ENCODE data around the gene BTC. TPM values are rescaled to one million over a fixed set of nuclear protein-coding genes. Genes with fewer than 3 reads are reported as not detected.

Gene BTC
- polyA plus RNA-seq, 1 of the 3 experiments (the other 2 are of a cell fraction), result not detected

DNA sequence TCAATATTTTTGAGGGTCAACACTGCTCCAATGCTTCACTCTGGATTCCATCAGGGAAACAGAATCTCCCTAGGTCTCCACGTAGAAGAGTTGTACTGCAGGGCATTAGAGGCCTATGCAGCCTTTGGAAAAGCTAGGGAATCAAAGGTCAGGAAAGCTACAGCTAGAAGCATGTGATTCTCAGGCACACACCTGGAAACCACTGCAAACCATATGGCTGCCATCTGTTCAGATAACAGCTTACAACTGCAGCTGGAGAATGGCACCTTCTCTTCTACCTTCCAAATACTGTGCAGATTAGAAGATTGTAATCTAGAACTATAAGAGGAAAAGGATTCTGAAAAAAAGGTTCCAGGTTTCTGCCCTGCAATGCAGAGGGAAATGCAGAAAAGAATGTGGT lies 60.6 kb downstream of the BTC start:
- Histone ChIP-seq H3F3A (replicated peaks; ENCODE audit: insufficient read depth) (no peaks in the 10 kb centered on the region), H3K79me2 (ENCODE audit: insufficient read depth) (no peaks in the 10 kb centered on the region), H3K27ac (ENCODE audit: low read depth in 2 of 2, low read length in 1 of 2) (no peak overlapping the region), H3K27me3 (ENCODE audit: insufficient read depth) (no peaks in the 10 kb centered on the region), H3K4me3 (ENCODE audit: low read depth in 2 of 2, low read length in 1 of 2) (no peak overlapping the region), H3K9me3 (no peaks in the 10 kb centered on the region), H2AFZ (ENCODE audit: low read depth) (no peak overlapping the region), H3K9ac (no peak overlapping the region), H3K4me2 (no peak overlapping the region), H3K36me3 (replicated peaks in 1 of 2; ENCODE audit: control insufficient read depth in 1 of 2, insufficient read depth in 2 of 2, low read length in 1 of 2) (no peaks in the 10 kb centered on the region), H4K20me1 (ENCODE audit: insufficient read depth) (no peaks in the 10 kb centered on the region), H3K9me2 (no peaks in the 10 kb centered on the region), H3K4me1 (ENCODE audit: control insufficient read depth in 1 of 2, insufficient read depth in 2 of 2, low read depth in 1 of 2, low read length in 1 of 2) (no peaks in the 10 kb centered on the region)
- no peak for DNase-seq
- WGBS (ENCODE audit: low lambda C conversion rate), result 10% methylated on average over 1 of the region's 1 CpG
- TF ChIP-seq, protein P1, sequence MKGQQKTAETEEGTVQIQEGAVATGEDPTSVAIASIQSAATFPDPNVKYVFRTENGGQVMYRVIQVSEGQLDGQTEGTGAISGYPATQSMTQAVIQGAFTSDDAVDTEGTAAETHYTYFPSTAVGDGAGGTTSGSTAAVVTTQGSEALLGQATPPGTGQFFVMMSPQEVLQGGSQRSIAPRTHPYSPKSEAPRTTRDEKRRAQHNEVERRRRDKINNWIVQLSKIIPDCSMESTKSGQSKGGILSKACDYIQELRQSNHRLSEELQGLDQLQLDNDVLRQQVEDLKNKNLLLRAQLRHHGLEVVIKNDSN (IDR thresholded peaks at IDR 0.05; ENCODE audit: borderline replicate concordance, low read depth), result no peak
- no peak for TF ChIP-seq FOXM1 (IDR thresholded peaks at IDR 0.05; ENCODE audit: low read depth)
- TF ChIP-seq EZH2phosphoT487 (IDR thresholded peaks at IDR 0.05; ENCODE audit: borderline replicate concordance, low read depth), result no peak
- TF ChIP-seq, protein P2, sequence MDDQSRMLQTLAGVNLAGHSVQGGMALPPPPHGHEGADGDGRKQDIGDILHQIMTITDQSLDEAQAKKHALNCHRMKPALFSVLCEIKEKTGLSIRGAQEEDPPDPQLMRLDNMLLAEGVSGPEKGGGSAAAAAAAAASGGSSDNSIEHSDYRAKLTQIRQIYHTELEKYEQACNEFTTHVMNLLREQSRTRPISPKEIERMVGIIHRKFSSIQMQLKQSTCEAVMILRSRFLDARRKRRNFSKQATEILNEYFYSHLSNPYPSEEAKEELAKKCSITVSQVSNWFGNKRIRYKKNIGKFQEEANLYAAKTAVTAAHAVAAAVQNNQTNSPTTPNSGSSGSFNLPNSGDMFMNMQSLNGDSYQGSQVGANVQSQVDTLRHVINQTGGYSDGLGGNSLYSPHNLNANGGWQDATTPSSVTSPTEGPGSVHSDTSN (IDR thresholded peaks at IDR 0.05), result no peak
- no peak for TF ChIP-seq NRF1 (IDR thresholded peaks at IDR 0.05; ENCODE audit: low read depth, low read length)
- no peak for TF ChIP-seq NFIC (IDR thresholded peaks at IDR 0.05; ENCODE audit: borderline replicate concordance)
- TF ChIP-seq, protein P3, sequence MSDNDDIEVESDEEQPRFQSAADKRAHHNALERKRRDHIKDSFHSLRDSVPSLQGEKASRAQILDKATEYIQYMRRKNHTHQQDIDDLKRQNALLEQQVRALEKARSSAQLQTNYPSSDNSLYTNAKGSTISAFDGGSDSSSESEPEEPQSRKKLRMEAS (IDR thresholded peaks at IDR 0.05; ENCODE audit: low read depth), result no peak
- no peak for TF ChIP-seq TCF12 (IDR thresholded peaks at IDR 0.05)
- TF ChIP-seq CHD2 (IDR thresholded peaks at IDR 0.05; ENCODE audit: low read length, partially characterized antibody), result no peak
- no peak for TF ChIP-seq RXRA (IDR thresholded peaks at IDR 0.05; ENCODE audit: borderline replicate concordance, low read depth)
- no peak for TF ChIP-seq SIN3A (IDR thresholded peaks at IDR 0.05; ENCODE audit: borderline replicate concordance, low read depth, low read length)
- TF ChIP-seq GATA2 (CRISPR knock-in tag; IDR thresholded peaks at IDR 0.05), result no peak
- CTCF ChIA-PET, result no interaction called here
- POLR2A ChIA-PET, result no interaction called here

DNA sequence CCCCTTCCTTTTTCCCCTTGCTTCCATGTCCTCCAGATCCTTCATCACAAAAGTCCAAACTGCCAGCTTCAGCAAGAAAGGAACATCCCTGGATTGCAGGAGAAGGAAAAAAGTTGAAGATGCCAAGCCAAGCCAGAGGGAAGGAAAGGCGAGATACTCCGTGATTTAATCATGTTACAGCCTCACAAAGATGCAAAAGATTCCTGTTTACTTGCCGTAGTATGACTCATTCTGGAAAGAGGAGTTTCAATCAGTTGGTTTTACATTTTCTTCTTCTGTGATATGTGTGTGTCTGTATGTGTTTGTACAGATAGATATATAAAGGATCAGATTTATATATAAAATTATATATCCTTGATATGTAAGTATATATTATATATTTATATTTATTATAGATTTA lies 69.3 kb downstream of the BTC start:
- Histone ChIP-seq H3K9me3 (no peaks in the 10 kb centered on the region), H3K27me3 (ENCODE audit: insufficient read depth) (no peaks in the 10 kb centered on the region; the same call in 1 of the 2 replicates), H4K20me1 (ENCODE audit: insufficient read depth) (no peaks in the 10 kb centered on the region), H3K4me2 (no peak overlapping the region), H3K4me3 (ENCODE audit: low read depth in 2 of 2, low read length in 1 of 2) (no peak overlapping the region), H3K36me3 (replicated peaks in 1 of 2; ENCODE audit: control insufficient read depth in 1 of 2, insufficient read depth in 2 of 2, low read length in 1 of 2) (no peaks in the 10 kb centered on the region), H3K27ac (ENCODE audit: low read depth in 2 of 2, low read length in 1 of 2) (no peak overlapping the region), H3K79me2 (ENCODE audit: insufficient read depth) (no peaks in the 10 kb centered on the region), H3K4me1 (ENCODE audit: control insufficient read depth in 1 of 2, insufficient read depth in 2 of 2, low read depth in 1 of 2, low read length in 1 of 2) (no peaks in the 10 kb centered on the region), H2AFZ (ENCODE audit: low read depth) (no peak overlapping the region), H3F3A (replicated peaks; ENCODE audit: insufficient read depth) (no peaks in the 10 kb centered on the region), H3K9ac (no peak overlapping the region), H3K9me2 (no peaks in the 10 kb centered on the region)
- ChIA-PET CTCF (interaction anchor here (1.9 kb wide), 1 partner anchor 18 kb away, joined by 4 read pairs; no protein-coding TSS in a partner anchor), POLR2A (no interaction called here)
- TF ChIP-seq RXRA (IDR thresholded peaks at IDR 0.05; ENCODE audit: borderline replicate concordance, low read depth), result no peak
- TF ChIP-seq MXI1 (IDR thresholded peaks at IDR 0.05; ENCODE audit: low read depth, low read length), result no peak
- no peak for TF ChIP-seq FOXM1 (IDR thresholded peaks at IDR 0.05; ENCODE audit: low read depth)
- no peak for TF ChIP-seq EZH2phosphoT487 (IDR thresholded peaks at IDR 0.05; ENCODE audit: borderline replicate concordance, low read depth)
- TF ChIP-seq POLR2AphosphoS5 (IDR thresholded peaks at IDR 0.05; ENCODE audit: low read depth, low read length), result no peak
- TF ChIP-seq RFX5 (IDR thresholded peaks at IDR 0.05; ENCODE audit: low read length), result no peak
- TF ChIP-seq TAF1 (IDR thresholded peaks at IDR 0.05; ENCODE audit: borderline replicate concordance, low read depth, low read length), result no peak
- TF ChIP-seq, protein P4, sequence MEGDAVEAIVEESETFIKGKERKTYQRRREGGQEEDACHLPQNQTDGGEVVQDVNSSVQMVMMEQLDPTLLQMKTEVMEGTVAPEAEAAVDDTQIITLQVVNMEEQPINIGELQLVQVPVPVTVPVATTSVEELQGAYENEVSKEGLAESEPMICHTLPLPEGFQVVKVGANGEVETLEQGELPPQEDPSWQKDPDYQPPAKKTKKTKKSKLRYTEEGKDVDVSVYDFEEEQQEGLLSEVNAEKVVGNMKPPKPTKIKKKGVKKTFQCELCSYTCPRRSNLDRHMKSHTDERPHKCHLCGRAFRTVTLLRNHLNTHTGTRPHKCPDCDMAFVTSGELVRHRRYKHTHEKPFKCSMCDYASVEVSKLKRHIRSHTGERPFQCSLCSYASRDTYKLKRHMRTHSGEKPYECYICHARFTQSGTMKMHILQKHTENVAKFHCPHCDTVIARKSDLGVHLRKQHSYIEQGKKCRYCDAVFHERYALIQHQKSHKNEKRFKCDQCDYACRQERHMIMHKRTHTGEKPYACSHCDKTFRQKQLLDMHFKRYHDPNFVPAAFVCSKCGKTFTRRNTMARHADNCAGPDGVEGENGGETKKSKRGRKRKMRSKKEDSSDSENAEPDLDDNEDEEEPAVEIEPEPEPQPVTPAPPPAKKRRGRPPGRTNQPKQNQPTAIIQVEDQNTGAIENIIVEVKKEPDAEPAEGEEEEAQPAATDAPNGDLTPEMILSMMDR (IDR thresholded peaks at IDR 0.05), result no peak
- TF ChIP-seq RAD21 (IDR thresholded peaks at IDR 0.05; ENCODE audit: low read length), result no peak
- no peak for TF ChIP-seq ELF1 (IDR thresholded peaks at IDR 0.05)
- no peak for TF ChIP-seq FOXJ3 (CRISPR knock-in tag; IDR thresholded peaks at IDR 0.05)
- no peak for DNase-seq
- WGBS (ENCODE audit: low lambda C conversion rate), result 2% methylated on average over 3 of the region's 3 CpGs

Measured in SK-N-SH (cell line).